ENCODE data around the gene SLC26A1.

DNA sequence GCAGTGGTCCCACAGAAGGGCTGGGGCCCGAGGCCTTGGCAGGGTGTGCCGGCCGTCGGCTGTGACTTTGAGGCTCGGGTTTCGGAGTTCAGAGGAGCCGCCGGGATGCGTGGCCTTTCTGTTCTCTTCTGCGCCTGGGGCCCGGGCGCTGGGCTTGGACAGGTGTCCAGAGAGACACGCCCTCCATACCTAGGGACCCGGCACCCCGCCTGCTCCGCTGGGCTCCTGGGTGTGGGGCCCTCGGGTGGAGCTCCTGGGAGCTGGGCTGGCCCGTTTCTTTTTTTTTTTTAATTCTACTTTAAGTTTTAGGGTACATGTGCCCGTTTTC is 29.5 kb upstream of the SLC26A1 start:
- TF ChIP-seq, protein P1, sequence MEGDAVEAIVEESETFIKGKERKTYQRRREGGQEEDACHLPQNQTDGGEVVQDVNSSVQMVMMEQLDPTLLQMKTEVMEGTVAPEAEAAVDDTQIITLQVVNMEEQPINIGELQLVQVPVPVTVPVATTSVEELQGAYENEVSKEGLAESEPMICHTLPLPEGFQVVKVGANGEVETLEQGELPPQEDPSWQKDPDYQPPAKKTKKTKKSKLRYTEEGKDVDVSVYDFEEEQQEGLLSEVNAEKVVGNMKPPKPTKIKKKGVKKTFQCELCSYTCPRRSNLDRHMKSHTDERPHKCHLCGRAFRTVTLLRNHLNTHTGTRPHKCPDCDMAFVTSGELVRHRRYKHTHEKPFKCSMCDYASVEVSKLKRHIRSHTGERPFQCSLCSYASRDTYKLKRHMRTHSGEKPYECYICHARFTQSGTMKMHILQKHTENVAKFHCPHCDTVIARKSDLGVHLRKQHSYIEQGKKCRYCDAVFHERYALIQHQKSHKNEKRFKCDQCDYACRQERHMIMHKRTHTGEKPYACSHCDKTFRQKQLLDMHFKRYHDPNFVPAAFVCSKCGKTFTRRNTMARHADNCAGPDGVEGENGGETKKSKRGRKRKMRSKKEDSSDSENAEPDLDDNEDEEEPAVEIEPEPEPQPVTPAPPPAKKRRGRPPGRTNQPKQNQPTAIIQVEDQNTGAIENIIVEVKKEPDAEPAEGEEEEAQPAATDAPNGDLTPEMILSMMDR (conservative IDR thresholded peaks at IDR 0.05), result no peak
- no peak for TF ChIP-seq ZFX (IDR thresholded peaks at IDR 0.05)

All from C4-2B (cell line).